DMS79 (cell line): ENCODE measurements around the gene NTPCR.
A peak's percentile ranks its signal among the peaks of the same experiment; 100 is the strongest.
"Not testable (repeated sequence)": the region's sequence is repeated elsewhere in the genome, so short reads cannot be mapped to it uniquely, and the experiment has no call there.

ENCODE experiments used
- DNase-seq: peaks from one replicate; lab custom pipeline; 2025; lab: John Stamatoyannopoulos, UW

The NTPCR gene, protein sequence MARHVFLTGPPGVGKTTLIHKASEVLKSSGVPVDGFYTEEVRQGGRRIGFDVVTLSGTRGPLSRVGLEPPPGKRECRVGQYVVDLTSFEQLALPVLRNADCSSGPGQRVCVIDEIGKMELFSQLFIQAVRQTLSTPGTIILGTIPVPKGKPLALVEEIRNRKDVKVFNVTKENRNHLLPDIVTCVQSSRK

GRCh38 chr1:232950197-232951176 is at the start of gene NTPCR:
NTPCR (plus strand) TSS chr1:232950611; CDS start chr1:232950711, 100 bp downstream.
- peak; percentile 85 for DNase-seq

GRCh38 chr1:232900818-232901217 is 49.6 kb upstream of the NTPCR start:
- DNase-seq, result no peak

DNA sequence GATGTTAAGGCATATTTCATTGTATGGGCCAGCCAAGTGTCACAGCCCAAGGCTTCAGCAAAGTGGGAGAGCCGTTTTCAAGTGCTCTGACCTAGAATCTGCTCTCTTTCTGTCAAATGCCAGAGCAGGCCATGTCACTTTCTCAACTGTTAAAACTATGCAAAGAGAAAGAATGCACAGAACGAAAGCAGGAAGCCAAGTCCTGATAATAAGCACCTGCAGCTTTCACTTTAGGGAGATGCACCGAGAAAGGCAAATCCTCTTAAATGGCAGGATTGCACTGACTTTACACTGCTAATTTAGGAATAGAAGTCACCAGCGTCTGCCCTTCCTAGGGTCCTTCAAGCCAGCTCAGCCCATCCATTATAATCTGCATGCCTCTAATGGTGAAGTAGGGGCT is 49.2 kb upstream of the NTPCR start:
- no peak for DNase-seq

GRCh38 chr1:232902774-232903350 is 47.5 kb upstream of the NTPCR start:
- no peak for DNase-seq

GRCh38 chr1:232904131-232904530 is 46.3 kb upstream of the NTPCR start:
- no peak for DNase-seq

- DNase-seq, result no peak
Observed at GRCh38 chr1:232904566-232904965, 45.8 kb upstream of the NTPCR start.

DNA sequence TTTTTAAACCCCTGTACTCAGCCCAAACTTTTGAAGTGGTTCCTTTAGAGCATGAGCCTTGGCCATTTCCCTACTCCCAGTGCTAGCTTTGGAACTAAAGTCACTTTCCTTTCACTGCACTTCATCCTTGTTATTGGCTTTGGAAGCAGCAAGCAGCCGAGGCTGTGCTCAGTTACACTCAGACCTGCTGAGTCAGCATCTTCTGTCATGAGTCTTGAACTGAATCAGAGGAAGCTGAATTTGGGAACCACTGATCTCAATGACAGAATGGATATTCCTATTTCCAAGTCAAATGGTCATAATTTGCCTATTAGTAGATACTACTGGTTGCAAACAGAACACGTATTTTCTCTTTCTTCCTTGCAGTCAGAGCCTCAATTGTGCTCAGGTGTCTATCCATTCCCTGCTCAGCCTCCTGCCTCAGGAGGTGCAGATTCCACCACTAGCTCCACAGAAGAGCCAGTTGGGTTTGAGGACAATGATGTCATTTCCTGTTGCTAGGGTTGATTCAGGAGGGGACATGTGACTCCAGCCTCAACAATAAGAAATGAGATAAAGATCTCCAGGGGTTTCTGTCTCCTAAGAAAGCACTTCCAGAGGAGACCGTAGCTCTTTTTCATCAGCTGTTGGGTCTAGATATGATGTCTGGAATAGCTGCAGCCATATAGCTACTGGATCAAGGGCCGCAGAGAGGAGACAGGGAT is 44.9 kb upstream of the NTPCR start:
- DNase-seq, result no peak

DNA sequence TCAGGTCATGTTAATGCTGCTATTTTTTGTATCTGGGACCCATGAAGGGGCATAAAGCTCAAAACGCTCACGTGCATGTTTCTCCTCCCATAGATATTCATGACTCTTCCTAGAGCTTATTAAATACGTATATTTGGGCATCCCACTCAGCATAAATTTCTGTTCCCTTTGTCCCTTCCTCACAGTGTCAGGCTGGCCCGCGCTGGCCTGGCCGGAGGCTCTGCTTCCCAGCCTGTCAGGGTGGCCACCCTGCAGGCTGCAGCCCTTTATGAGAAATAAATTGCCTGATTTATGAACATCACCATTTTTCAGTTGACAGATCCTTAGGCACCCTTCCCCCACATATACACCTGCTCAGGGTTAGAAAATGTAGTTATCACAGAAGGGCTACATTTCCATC is 44.0 kb upstream of the NTPCR start:
- DNase-seq, result no peak

- no peak for DNase-seq
Observed at GRCh38 chr1:232908831-232909230, 41.6 kb upstream of the NTPCR start.

DNA sequence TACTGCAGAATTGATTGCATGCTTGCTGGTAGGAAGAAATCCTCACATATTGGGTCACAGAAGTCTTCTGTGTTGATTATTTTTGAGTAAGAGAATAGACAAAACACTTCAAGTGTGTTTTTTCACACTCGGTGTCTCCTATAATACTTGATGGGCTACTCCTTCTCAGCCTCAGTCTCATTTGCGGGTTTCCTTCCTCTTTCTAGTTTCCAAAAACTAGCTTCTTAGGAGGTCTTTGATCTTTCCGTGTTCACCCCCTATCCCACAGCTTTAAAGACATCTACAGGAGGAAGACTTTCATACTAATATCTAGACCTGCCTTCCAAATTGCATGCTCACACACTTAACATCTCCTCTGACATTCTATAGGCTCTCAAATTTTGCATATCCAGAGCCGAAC is 40.7 kb upstream of the NTPCR start:
- no peak for DNase-seq

DNA sequence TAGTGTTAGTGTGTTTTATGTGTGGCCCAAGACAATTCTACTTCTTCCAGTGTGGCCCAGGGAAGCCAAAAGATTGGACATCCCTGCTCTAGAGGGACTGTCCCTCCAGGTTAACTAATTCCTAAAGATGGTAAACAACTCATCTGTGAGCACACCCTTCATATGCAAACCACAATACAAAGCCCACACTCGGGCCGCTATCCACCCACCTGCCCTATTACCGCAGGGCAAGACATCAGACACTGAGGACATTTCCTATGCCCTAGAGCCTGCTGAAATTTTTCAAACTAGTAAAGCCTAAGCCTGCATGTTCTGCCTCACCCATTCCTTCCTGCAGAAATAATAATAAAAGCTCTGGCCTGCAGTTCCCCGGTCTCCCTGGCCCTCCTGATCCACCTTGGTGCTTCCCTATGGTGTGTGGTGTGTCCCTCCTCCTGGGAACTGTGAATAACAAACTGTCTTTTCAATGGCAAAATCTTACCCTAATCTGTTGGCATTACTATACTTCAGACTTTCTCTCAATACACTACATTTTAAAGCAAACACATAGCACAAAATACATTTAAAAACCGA is 39.3 kb upstream of the NTPCR start:
- no peak for DNase-seq

- no peak for DNase-seq
Observed at GRCh38 chr1:232912845-232913580, 37.4 kb upstream of the NTPCR start.

- DNase-seq, result not testable (repeated sequence)
Observed at GRCh38 chr1:232914271-232914670, 36.1 kb upstream of the NTPCR start.

DNA sequence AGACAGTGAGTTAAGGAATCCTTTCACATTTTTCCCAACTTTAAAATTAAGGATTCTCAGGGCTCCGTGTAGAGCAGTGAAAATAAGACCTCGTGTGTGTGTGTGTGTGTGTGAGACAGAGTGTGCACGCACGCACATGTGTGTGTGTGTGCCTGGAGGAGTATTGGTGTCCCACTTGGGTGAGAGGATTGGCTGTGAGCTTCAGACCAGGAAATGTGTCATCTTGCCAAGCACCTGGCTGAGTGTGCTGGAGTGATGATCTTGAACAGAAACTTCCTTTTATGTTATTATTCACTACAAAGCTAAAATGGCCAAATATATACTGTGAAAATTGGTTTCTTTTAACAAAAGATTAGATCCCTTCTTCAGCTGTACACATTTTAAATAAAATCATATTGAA is 35.2 kb upstream of the NTPCR start:
- DNase-seq, result no peak

DNA sequence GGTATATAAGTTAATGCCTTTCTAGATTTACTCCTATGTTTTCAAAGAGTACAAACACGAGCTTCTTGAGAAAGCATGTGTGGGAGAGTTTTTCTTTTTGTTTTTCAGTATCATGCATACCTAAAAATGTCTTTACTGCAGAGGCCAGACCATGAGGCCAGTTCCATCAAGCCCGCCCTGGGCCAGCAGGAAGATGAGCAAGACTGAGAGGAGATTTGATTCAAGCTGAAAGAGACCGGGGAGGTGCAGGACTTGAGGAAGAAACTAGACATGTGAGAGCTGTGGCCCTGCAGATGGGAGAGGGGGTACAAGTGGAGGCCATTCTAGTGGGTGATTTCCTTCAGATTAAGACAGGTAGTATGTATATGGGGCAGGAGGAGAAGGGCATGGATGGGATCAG is 33.4 kb upstream of the NTPCR start:
- DNase-seq, result no peak

GRCh38 chr1:232921381-232921780 is 29.0 kb upstream of the NTPCR start:
- DNase-seq, result no peak

DNA sequence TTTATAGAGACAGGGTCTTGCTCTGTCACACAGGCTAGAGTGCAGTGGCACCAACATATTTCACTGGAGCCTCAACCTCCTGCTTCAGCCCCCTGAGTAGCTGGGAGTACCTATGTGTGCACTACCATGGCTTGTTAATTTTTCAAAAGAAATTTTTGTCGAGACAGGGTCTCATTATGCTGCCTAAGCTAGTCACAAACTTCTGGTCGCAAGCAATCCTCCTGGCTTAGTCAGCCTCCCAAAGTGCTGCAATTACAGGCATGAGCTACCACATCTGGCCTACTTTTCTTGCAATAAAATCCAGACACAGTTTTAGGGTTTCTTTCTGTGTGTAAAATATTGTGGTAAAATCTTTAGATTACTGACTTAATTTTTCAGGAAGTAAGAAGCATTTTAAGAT is 27.9 kb upstream of the NTPCR start:
- DNase-seq, result peak; percentile 23

GRCh38 chr1:232923739-232924386 is 26.5 kb upstream of the NTPCR start:
- DNase-seq, result no peak

DNA sequence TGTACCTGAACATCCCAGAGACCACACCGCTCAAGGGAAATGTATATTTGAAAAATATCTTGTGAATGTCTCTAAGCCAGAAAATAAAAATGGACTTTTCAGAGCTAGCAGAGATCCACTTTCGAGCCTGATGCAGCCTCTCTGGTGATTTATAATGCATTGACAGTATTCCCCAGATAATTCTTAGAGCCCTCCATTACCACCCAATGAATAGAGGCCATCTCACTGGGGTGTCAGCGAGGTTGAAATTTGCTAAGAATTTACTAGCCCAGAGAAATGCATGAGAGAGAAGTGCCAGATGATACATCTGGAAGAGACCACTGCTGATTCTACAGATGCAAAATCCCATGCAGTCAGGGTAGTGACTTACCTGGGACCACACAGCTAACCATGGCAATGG is 25.5 kb upstream of the NTPCR start:
- DNase-seq, result no peak

DNA sequence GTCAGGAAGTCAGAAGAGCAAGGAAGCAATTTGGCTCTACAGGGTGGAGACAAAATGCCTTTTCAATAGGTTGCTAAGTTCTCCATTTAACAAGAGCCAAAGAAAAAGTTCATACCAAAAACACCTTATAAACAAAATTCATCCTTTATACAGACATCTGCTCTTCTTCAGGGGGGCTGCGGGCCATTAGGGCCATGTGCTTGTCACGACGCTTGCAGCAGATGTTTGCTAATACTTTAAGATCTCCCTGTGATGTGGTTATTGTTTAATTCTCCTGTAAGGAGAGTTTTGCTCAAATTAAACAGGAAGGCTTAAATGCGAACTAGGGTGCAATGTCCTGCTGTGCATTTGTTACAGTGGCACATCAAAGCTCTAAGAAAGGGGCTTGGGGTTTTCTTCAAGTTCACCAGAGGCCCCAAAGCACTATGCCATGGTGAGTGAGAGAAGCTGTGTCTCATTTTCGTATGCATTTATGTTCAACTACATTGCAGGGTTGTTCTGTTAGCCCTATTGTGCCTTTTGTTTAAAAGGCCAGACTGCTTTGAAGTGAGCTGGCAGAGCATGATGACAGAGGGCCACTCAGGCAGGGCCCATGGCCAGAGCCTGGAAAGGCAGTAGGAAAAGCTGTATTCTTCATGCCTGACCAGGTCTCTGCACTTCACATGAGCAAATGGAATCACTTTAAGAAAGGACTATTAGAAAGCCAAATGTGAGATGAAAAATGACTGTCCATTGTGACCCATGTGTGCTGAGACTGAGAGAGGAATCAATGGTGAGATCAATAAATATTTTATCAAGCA is 24.8 kb upstream of the NTPCR start:
- no peak for DNase-seq
